K562 (cell line): ENCODE measurements around the gene PSMD10. TPM values are rescaled to one million over a fixed set of nuclear protein-coding genes. Genes with fewer than 3 reads are reported as not detected.

ENCODE experiments used
- ARID2 ChIP-seq: fragments of 450-650 bp; IDR thresholded peaks from 2 replicates; pipeline ENCODE4 v1.6.1; 2017; ENCODE audit warnings: antibody characterized with exemption, mild to moderate bottlenecking
- CCAR2 ChIP-seq: fragments of 200-400 bp; formaldehyde crosslinking; IDR thresholded peaks from 2 replicates; pipeline ENCODE4 v1.6.1; 2017; ENCODE audit warnings: mild to moderate bottlenecking, low read depth, low read length
- CREB1 ChIP-seq, 2 experiments: sonication (generic) in 1 of 2; formaldehyde crosslinking in 1 of 2; IDR thresholded peaks; 2 replicates each; pipeline versions ENCODE4 v1.6.1 to v1.8.0; 2012 to 2022; ENCODE audit warnings: inconsistent platforms in 1 of 2, mild to moderate bottlenecking in 1 of 2, missing genetic modification reagents in 1 of 2, moderate library complexity in 1 of 2
- DLX4 ChIP-seq: fragments of 250-450 bp; sonication (Bioruptor Pico); IDR thresholded peaks from 2 replicates; pipeline ENCODE4 v1.6.1; 2021; ENCODE audit warnings: mild to moderate bottlenecking
- EGR1 ChIP-seq: fragments of 450-650 bp; conservative IDR thresholded peaks from 2 replicates; pipeline ENCODE4 v1.6.1; 2017; ENCODE audit warnings: mild to moderate bottlenecking
- ELK1 ChIP-seq: sonication (generic); formaldehyde crosslinking; IDR thresholded peaks from 2 replicates; pipeline ENCODE4 v1.8.1; 2022; ENCODE audit warnings: missing genetic modification reagents
- FOXA3 ChIP-seq, 2 experiments: fragments of 450-650 bp in 1 of 2; sonication (generic) in 1 of 2; formaldehyde crosslinking; IDR thresholded peaks in 1 of 2; conservative IDR thresholded peaks in 1 of 2; 2 replicates each; pipeline versions ENCODE4 v1.4.0 to v1.8.0; 2020 to 2022; ENCODE audit warnings: mild to moderate bottlenecking in 2 of 2, missing genetic modification reagents in 1 of 2
- FOXK2 ChIP-seq, 2 experiments: fragments of 450-650 bp; IDR thresholded peaks in 1 of 2; conservative IDR thresholded peaks in 1 of 2; 2 replicates each; pipeline ENCODE4 v1.6.1; 2016; ENCODE audit warnings: low read depth in 2 of 2, mild to moderate bottlenecking in 1 of 2
- HDAC1 ChIP-seq, 2 experiments: fragments of 450-650 bp; IDR thresholded peaks; 2 replicates each; pipeline ENCODE4 v1.6.1; 2016 to 2017; ENCODE audit warnings: inconsistent platforms in 1 of 2, mild to moderate bottlenecking in 1 of 2, moderate library complexity in 1 of 2
- MAFF ChIP-seq: IDR thresholded peaks from 2 replicates; pipeline ENCODE4 v1.6.1; 2012; ENCODE audit warnings: low read length, improper control_type of control experiment
- NKRF ChIP-seq: fragments of 450-650 bp; IDR thresholded peaks from 2 replicates; pipeline ENCODE4 v1.6.1; 2016; ENCODE audit warnings: borderline replicate concordance
- NRF1 ChIP-seq, 2 experiments: fragments of 450-650 bp; IDR thresholded peaks in 1 of 2; conservative IDR thresholded peaks in 1 of 2; 2 replicates each; pipeline ENCODE4 v1.6.1; 2014; ENCODE audit warnings: mild to moderate bottlenecking in 2 of 2
- SIN3A ChIP-seq, 2 experiments: fragments of 150-350 bp in 1 of 2; IDR thresholded peaks; 2 replicates each; pipeline ENCODE4 v1.6.1; 2011 to 2016; ENCODE audit warnings: borderline replicate concordance in 2 of 2, low read depth in 2 of 2, low read length in 2 of 2, mild to moderate bottlenecking in 2 of 2, moderate library complexity in 2 of 2; ENCODE audit not compliant: control insufficient read depth in 1 of 2
- ZBTB11 ChIP-seq, 3 experiments: fragments of 200-800 bp in 1 of 3; fragments of 250-450 bp in 1 of 3; fragments of 450-650 bp in 1 of 3; sonication (Bioruptor Pico) in 1 of 3; sonication (Bioruptor generic) in 1 of 3; formaldehyde crosslinking in 1 of 3; IDR thresholded peaks; 2 replicates each; pipeline versions ENCODE4 v1.6.1 to v1.8.0; 2016 to 2022; ENCODE audit warnings: mild to moderate bottlenecking in 2 of 3, missing genetic modification characterization in 2 of 3, missing compliant biosample characterization in 1 of 3, moderate library complexity in 1 of 3
- ZNF384 ChIP-seq: IDR thresholded peaks from 2 replicates; pipeline ENCODE4 v1.6.1; 2012; ENCODE audit warnings: low read depth, low read length, improper control_type of control experiment
- ZNF511 ChIP-seq: sonication (generic); formaldehyde crosslinking; IDR thresholded peaks from 2 replicates; pipeline ENCODE4 v1.8.0; 2022; ENCODE audit warnings: mild to moderate bottlenecking, missing genetic modification reagents
- ZNF655 ChIP-seq: fragments of 250-450 bp; sonication (Bioruptor Pico); IDR thresholded peaks from 2 replicates; pipeline ENCODE4 v1.5.0; 2021
- polyA plus RNA-seq, 8 experiments: library from polyadenylated mRNA; depleted of rRNA in 4 of 8; stranded (reverse) in 5 of 8; unstranded in 3 of 8; fragments of >200 nt; fragmentation: Nextera tagmentation in 2 of 8; fragmentation: Illumina TruSeq in 1 of 8; extraction: Ambion mirVana in 2 of 8; extraction: Trizol in 1 of 8; gene quantifications; 2 replicates each; pipeline versions ENCODE4 v1.2.1 to v1.2.3, GENCODE V29; 2011 to 2014; ENCODE audit warnings: inconsistent platforms in 1 of 8, missing spikeins in 1 of 8
- total RNA-seq, 7 experiments: library from RNA; depleted of rRNA in 6 of 7; stranded (reverse); fragments of >200 nt in 6 of 7; fragmentation: Illumina TruSeq in 2 of 7; extraction: Trizol in 2 of 7; gene quantifications; 2 replicates each; pipeline versions ENCODE4 v1.2.1 to v1.2.3, GENCODE V29; 2011 to 2021; ENCODE audit warnings: low replicate concordance in 1 of 7

PSMD10 gene
- total and polyA plus RNA-seq, 9 of the 15 experiments (the other 6 are each of a cell fraction or from before 2014, with no cell fraction given), result 47.8 to 163 (median 70.4) TPM

- TF ChIP-seq ELK1 (CRISPR knock-in tag), result no peak
- no peak for TF ChIP-seq NKRF
- peak; percentile 73 for TF ChIP-seq EGR1
- TF ChIP-seq NRF1 (conservative IDR thresholded peaks at IDR 0.05 in 1 of 2, IDR thresholded peaks at IDR 0.05 in 1 of 2), result peak; percentile 68 to 74
- TF ChIP-seq ZNF511 (CRISPR knock-in tag), result 0 out of 2 replicates have a peak, but pooled peaks have one; percentile 22
- TF ChIP-seq ZBTB11 (CRISPR knock-in tag; IDR thresholded peaks at IDR 0.05), result peak in 2 of 3 experiments; percentile 28 to 94; a peak in 3 of 6 replicates
- TF ChIP-seq CCAR2, result no peak
- TF ChIP-seq DLX4 (CRISPR knock-in tag), result no peak
- TF ChIP-seq SIN3A (IDR thresholded peaks at IDR 0.05; ENCODE audit: borderline replicate concordance in 2 of 2, control insufficient read depth in 1 of 2, low read depth in 2 of 2, low read length in 2 of 2), result peak in 1 of 2 experiments; percentile 0; a peak in 1 of 4 replicates
- peak; percentile 90 for TF ChIP-seq CREB1 (IDR thresholded peaks at IDR 0.05)
- TF ChIP-seq CREB1 (CRISPR knock-in tag; IDR thresholded peaks at IDR 0.05), result peak; percentile 79
- TF ChIP-seq ARID2, result no peak
- TF ChIP-seq FOXA3 (CRISPR knock-in tag; conservative IDR thresholded peaks at IDR 0.05 in 1 of 2, IDR thresholded peaks at IDR 0.05 in 1 of 2), result no peak
- no peak for TF ChIP-seq ZNF655 (CRISPR knock-in tag)
- no peak for TF ChIP-seq MAFF
- no peak for TF ChIP-seq ZNF384
- TF ChIP-seq HDAC1 (IDR thresholded peaks at IDR 0.05), result peak in 1 of 2 experiments; percentile 63; a peak in 2 of 4 replicates
- TF ChIP-seq FOXK2 (conservative IDR thresholded peaks at IDR 0.05 in 1 of 2, IDR thresholded peaks at IDR 0.05 in 1 of 2; ENCODE audit: low read depth in 2 of 2), result peak in 1 of 2 experiments; percentile 31; a peak in 2 of 4 replicates
Observed at GRCh38 chrX:108091264-108091877, at the start of gene PSMD10, which contains the start of gene ATG4A (continued).
